Karpas-422 (cell line): ENCODE measurements around the gene SVIL. TPM values are rescaled to one million over a fixed set of nuclear protein-coding genes. Genes with fewer than 3 reads are reported as not detected.
"Not testable (repeated sequence)": the region's sequence is repeated elsewhere in the genome, so short reads cannot be mapped to it uniquely, and the experiment has no call there.

Source experiments
- DNase-seq: peaks from one replicate; pipeline ENCODE4 v3.0.0-alpha.2; 2015
- H2AFZ ChIP-seq: fragments of 200-600 bp; sonication (generic); 2 replicates; pipeline ENCODE4 v1.6.1; 2014; ENCODE audit warnings: antibody characterized with exemption, low read length, mixed read lengths
- H3K27ac ChIP-seq: fragments of 200-600 bp; sonication (generic); 2 replicates; pipeline ENCODE4 v1.5.1; 2014; ENCODE audit warnings: mild to moderate bottlenecking, low read length, moderate library complexity
- H3K27me3 ChIP-seq: fragments of 200-600 bp; sonication (generic); 2 replicates; pipeline ENCODE4 v1.6.1; 2014; ENCODE audit warnings: low read length, mixed read lengths
- H3K36me3 ChIP-seq: fragments of 200-600 bp; sonication (generic); 2 replicates; pipeline ENCODE4 v1.6.1; 2014; ENCODE audit warnings: low read length, mixed read lengths; ENCODE audit not compliant: insufficient read depth
- H3K4me1 ChIP-seq: fragments of 200-600 bp; sonication (generic); 2 replicates; pipeline ENCODE4 v1.6.1; 2014; ENCODE audit warnings: mild to moderate bottlenecking, low read length, mixed read lengths
- H3K4me2 ChIP-seq: fragments of 200-600 bp; sonication (generic); 2 replicates; pipeline ENCODE4 v1.6.1; 2014; ENCODE audit warnings: low read length, low read depth, mild to moderate bottlenecking; ENCODE audit not compliant: poor library complexity, severe bottlenecking
- H3K4me3 ChIP-seq: fragments of 200-600 bp; sonication (generic); 2 replicates; pipeline ENCODE4 v1.5.1; 2014; ENCODE audit warnings: mild to moderate bottlenecking, antibody characterized with exemption, low read length, mixed read lengths
- H3K79me2 ChIP-seq: fragments of 200-600 bp; sonication (generic); 2 replicates; pipeline ENCODE4 v1.6.1; 2014; ENCODE audit warnings: mild to moderate bottlenecking, low read length, mixed read lengths
- H3K9ac ChIP-seq: fragments of 200-600 bp; sonication (generic); 2 replicates; pipeline ENCODE4 v1.6.0; 2014; ENCODE audit warnings: low read length
- H3K9me2 ChIP-seq: fragments of 200-600 bp; sonication (generic), shearing (Covaris generic); replicated peaks from 2 replicates; pipeline ENCODE4 v1.6.0; 2014; ENCODE audit warnings: mild to moderate bottlenecking, low read length, moderate library complexity; ENCODE audit not compliant: insufficient read depth
- H3K9me3 ChIP-seq: fragments of 300-700, 200-600 bp; sonication (generic); 2 replicates; pipeline ENCODE4 v1.6.1; 2014; ENCODE audit warnings: low read length, mixed read lengths
- H4K20me1 ChIP-seq: fragments of 200-600 bp; sonication (generic); 2 replicates; pipeline ENCODE4 v1.6.1; 2014; ENCODE audit warnings: mild to moderate bottlenecking, antibody characterized with exemption, low read length, low read depth; ENCODE audit not compliant: insufficient read depth
- total RNA-seq: library from RNA; depleted of rRNA; stranded (reverse); fragments of >200 nt; shearing (Covaris generic); gene quantifications from 2 replicates; pipeline ENCODE4 v1.2.3, GENCODE V29; 2014; ENCODE audit warnings: low replicate concordance

SVIL gene
- total RNA-seq, 1 experiment from 2014 or later, result not detected

DNA sequence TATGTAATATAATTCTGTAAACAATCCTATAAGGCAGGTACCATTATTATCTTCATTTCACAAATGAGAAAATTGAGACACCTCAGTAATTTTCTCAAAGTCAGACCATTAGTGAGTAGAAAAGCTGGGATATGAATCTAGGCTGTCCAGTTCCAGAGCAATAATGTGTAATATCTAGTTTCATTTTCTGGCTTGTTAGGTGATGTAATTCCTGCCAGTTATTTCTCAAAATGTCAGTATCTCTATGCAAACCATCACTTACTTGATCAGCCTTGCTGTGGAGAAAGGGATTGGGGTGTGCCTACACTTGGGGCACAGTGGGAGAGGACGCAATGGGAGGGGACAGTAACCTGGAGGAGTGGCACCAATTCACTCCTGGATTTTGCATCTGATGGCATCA lies 188.4 kb downstream of the SVIL start:
- no peak overlapping the region for H2AFZ ChIP-seq
- no peaks in the 10 kb centered on the region for H3K9me3 ChIP-seq
- H3K4me1 ChIP-seq, result no peaks in the 10 kb centered on the region
- DNase-seq, result no peak
- H3K4me2 ChIP-seq, result no peak overlapping the region
- H3K27ac ChIP-seq, result no peak overlapping the region
- no peaks in the 10 kb centered on the region for H3K9me2 ChIP-seq
- no peaks in the 10 kb centered on the region for H4K20me1 ChIP-seq
- H3K79me2 ChIP-seq, result no peaks in the 10 kb centered on the region
- H3K36me3 ChIP-seq, result no peaks in the 10 kb centered on the region
- H3K4me3 ChIP-seq, result no peak overlapping the region
- no peak overlapping the region for H3K9ac ChIP-seq
- H3K27me3 ChIP-seq, result no peaks in the 10 kb centered on the region

DNA sequence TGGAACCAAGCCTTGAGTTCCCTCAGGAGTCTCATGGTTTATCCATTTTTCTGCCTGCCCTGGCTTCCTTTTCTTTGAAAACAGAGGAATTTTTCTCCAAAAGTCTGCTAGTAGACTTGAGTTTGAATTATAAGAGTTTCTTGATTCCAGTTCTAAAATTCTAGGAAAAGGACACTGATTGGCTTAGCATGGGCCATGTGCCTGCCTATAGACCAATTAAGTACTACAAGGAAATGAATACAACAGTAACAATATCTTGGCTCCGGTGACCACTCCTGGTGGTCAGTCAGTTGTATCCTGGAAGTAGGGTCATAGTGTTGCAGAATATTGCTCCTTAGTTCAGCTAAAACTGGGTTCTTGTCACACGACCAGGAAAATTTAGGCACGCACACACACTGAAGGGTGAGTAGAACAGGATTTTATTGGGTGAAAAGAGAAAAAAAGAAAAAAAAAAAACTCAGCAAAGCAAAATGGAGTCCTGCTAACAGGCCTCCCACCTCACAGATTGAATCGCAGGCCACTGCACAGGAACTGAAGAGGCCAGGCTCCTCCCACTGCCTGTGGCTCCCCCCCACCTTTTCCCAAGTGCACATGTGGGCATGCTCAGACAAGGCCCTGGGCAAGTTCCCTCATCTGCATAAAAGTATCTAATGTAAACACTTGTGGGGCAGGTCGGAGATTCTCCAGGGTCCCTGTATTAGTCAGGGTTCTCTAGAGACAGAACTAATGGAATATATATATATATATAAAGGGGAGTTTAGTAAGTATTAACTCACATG lies 190.8 kb downstream of the SVIL start:
- no peaks in the 10 kb centered on the region for H3K4me1 ChIP-seq
- H3K4me2 ChIP-seq, result no peak overlapping the region
- H3K27ac ChIP-seq, result no peak overlapping the region
- no peaks in the 10 kb centered on the region for H3K36me3 ChIP-seq
- H2AFZ ChIP-seq, result no peak overlapping the region
- H3K9me2 ChIP-seq, result no peaks in the 10 kb centered on the region
- H3K27me3 ChIP-seq, result no peaks in the 10 kb centered on the region
- peak; percentile 45 for DNase-seq
- H4K20me1 ChIP-seq, result no peaks in the 10 kb centered on the region
- H3K4me3 ChIP-seq, result no peak overlapping the region
- no peaks in the 10 kb centered on the region for H3K9me3 ChIP-seq
- H3K9ac ChIP-seq, result no peak overlapping the region
- H3K79me2 ChIP-seq, result no peaks in the 10 kb centered on the region

DNA sequence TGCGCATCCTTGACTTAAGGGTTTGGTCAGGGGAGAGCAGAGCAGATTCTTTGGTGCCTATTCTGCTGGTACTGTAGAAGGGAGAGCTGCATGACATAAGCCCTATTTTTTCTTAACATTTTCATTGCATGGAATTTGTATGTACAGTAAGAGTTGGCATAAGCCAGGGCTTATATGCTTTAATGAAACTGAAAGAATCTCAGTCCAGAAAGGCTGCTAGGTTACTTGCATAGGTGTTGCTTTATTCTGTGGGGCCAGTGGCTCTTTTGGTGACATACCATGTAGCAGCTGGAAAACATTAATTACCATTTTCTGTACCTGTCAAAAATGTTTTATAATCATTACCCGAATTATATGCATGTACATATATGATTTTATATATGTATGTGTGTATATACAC lies 193.8 kb downstream of the SVIL start:
- no peak for DNase-seq
- Histone ChIP-seq H3K4me1 (no peaks in the 10 kb centered on the region), H3K9me3 (no peaks in the 10 kb centered on the region), H3K79me2 (no peaks in the 10 kb centered on the region), H3K9ac (no peak overlapping the region), H3K4me3 (no peak overlapping the region), H2AFZ (no peak overlapping the region), H3K27me3 (no peaks in the 10 kb centered on the region), H4K20me1 (no peaks in the 10 kb centered on the region), H3K4me2 (no peak overlapping the region), H3K27ac (no peak overlapping the region), H3K9me2 (no peaks in the 10 kb centered on the region), H3K36me3 (no peaks in the 10 kb centered on the region)

DNA sequence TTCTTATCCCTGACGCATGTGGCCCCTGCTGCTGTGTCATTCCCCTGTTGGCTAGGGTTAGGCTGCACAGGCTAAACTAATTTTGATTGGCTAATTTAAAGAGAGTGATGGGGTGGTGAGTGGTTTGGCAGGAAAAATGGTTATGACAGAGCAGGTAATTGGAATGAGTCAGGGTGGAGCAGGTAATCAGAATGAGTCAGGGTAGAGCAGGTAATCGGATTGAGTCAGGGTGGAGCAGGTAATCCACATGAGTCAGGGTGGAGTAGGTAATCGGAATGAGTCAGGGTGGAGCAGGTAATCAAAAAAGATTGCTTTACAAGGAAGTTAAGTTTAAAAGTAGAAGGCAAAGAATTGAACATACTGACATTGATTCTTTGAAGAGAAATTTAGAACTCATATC lies 195.8 kb downstream of the SVIL start:
- not testable (repeated sequence) for H3K27me3 ChIP-seq, H3K9me3 ChIP-seq, H3K4me3 ChIP-seq, H2AFZ ChIP-seq, H3K4me1 ChIP-seq, H4K20me1 ChIP-seq, H3K9me2 ChIP-seq, H3K4me2 ChIP-seq, H3K9ac ChIP-seq, DNase-seq, H3K79me2 ChIP-seq, H3K36me3 ChIP-seq, H3K27ac ChIP-seq

GRCh38 chr10:29438271-29438670 lies 196.5 kb downstream of the SVIL start:
- H3K27ac ChIP-seq, result no peak overlapping the region
- H3K4me3 ChIP-seq, result no peak overlapping the region
- H3K4me1 ChIP-seq, result no peaks in the 10 kb centered on the region
- no peaks in the 10 kb centered on the region for H3K79me2 ChIP-seq
- no peak overlapping the region for H3K9ac ChIP-seq
- no peaks in the 10 kb centered on the region for H3K9me3 ChIP-seq
- H4K20me1 ChIP-seq, result no peaks in the 10 kb centered on the region
- H3K4me2 ChIP-seq, result no peak overlapping the region
- H2AFZ ChIP-seq, result no peak overlapping the region
- DNase-seq, result no peak
- no peaks in the 10 kb centered on the region for H3K27me3 ChIP-seq
- no peaks in the 10 kb centered on the region for H3K9me2 ChIP-seq
- H3K36me3 ChIP-seq, result no peaks in the 10 kb centered on the region

DNA sequence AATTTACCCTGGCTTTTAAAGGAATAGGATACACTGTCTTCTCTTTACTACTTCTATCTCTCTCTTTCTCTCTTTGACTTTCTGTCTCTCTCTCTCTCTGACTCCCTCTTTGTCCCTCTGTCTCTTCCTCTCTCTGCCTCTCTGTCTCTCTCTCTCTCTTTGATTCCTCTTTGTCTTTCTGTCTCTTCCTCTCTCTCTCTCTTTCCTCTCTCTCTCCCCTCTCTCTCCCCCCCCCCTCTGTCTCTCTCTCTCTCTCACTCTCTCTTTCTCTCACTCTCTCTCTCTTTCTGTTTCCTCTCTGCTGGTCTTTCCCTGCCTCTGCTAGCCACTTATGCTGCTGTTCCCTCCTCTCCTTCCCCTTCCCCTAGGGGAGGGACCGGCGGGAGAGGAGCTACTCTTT lies 196.9 kb downstream of the SVIL start:
- Histone ChIP-seq H3K9ac (no peak overlapping the region), H3K4me2 (no peak overlapping the region), H3K4me3 (no peak overlapping the region), H3K9me3 (no peaks in the 10 kb centered on the region), H3K27me3 (no peaks in the 10 kb centered on the region), H3K79me2 (no peaks in the 10 kb centered on the region), H3K9me2 (no peaks in the 10 kb centered on the region), H2AFZ (no peak overlapping the region), H4K20me1 (no peaks in the 10 kb centered on the region), H3K4me1 (no peaks in the 10 kb centered on the region), H3K27ac (no peak overlapping the region), H3K36me3 (no peaks in the 10 kb centered on the region)
- DNase-seq, result no peak

- Histone ChIP-seq H3K9me2 (no peaks in the 10 kb centered on the region), H3K79me2 (no peaks in the 10 kb centered on the region), H2AFZ (no peak overlapping the region), H3K4me3 (no peak overlapping the region), H4K20me1 (no peaks in the 10 kb centered on the region), H3K9ac (no peak overlapping the region), H3K36me3 (no peaks in the 10 kb centered on the region), H3K4me2 (no peak overlapping the region), H3K4me1 (no peaks in the 10 kb centered on the region), H3K27me3 (no peaks in the 10 kb centered on the region), H3K27ac (no peak overlapping the region), H3K9me3 (no peaks in the 10 kb centered on the region)
- DNase-seq, result no peak
Observed at GRCh38 chr10:29435809-29436501, 198.8 kb downstream of the SVIL start.

DNA sequence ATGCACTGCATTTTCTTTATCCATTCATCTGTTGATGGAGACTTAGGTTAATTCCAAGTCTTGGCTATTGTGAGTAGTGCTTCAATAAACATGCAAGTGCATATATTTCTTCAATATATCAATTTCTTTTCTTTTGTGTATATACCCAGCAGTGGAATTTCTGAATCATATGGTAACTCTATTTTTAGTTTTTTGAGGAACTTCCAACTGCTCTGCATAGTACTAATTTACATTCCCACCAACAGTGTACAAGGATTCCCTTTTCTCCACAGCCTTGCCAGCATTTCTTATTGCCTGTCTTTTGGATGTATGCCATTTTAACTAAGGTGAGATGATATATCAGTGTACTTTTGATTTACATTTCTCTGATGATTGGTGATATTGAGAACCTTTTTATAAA lies 200.7 kb downstream of the SVIL start:
- Histone ChIP-seq H3K4me3 (no peak overlapping the region), H3K9me3 (no peaks in the 10 kb centered on the region), H3K27me3 (no peaks in the 10 kb centered on the region), H3K9ac (no peak overlapping the region), H3K27ac (no peak overlapping the region), H3K4me1 (no peaks in the 10 kb centered on the region), H3K4me2 (no peak overlapping the region), H3K9me2 (no peaks in the 10 kb centered on the region), H3K79me2 (no peaks in the 10 kb centered on the region), H3K36me3 (no peaks in the 10 kb centered on the region), H4K20me1 (no peaks in the 10 kb centered on the region), H2AFZ (no peak overlapping the region)
- DNase-seq, result no peak
